Mucosa of descending colon (tissue), 3 donors: ENCODE results near the gene CEP104. TPM values are rescaled to one million over a fixed set of nuclear protein-coding genes. Genes with fewer than 3 reads are reported as not detected.

Experiments used
- ATAC-seq: fragments of 200-7000 bp; cut with Tn5 transposase; one replicate; pipeline ENCODE4 v1.9.1; 2020; ENCODE audit warnings: mild to moderate bottlenecking, moderate library complexity
- DNase-seq, 3 donors: peaks; one replicate each; pipeline ENCODE4 v3.0.0-alpha.2; 2020
- H3K36me3 ChIP-seq: fragments of 200-600 bp; one replicate; pipeline ENCODE4 v1.8.0; 2021; ENCODE audit warnings: low read depth, mild to moderate bottlenecking
- H3K4me1 ChIP-seq: fragments of 200-600 bp; one replicate; pipeline ENCODE4 v1.8.0; 2021; ENCODE audit warnings: low read depth, mild to moderate bottlenecking
- H3K4me3 ChIP-seq: fragments of 200-600 bp; one replicate; pipeline ENCODE4 v1.8.0; 2021; ENCODE audit warnings: mild to moderate bottlenecking
- H3K9me3 ChIP-seq: fragments of 200-600 bp; one replicate; pipeline ENCODE4 v1.8.0; 2021; ENCODE audit warnings: mild to moderate bottlenecking
- intact Hi-C, 2 donors: fragments of 100-400 bp; cut with DNase I in 1 of 2; cut with micrococcal nuclease in 1 of 2; formaldehyde crosslinking; loops; one replicate each; pipeline versions ENCODE4 v1.11.0 to v1.11.1; 2022; cut with DNase I, micrococcal nuclease
- total RNA-seq, 3 donors: library from RNA; stranded (reverse); fragmentation: NEBNext Ultra II Directional in 2 of 3; extraction: Animal tissue kit (Norgen Biotek cat#: 25700) in 2 of 3; gene quantifications; one replicate each; pipeline versions ENCODE4 v1.2.1 to v1.2.4, GENCODE V29; 2021 to 2023
- TF ChIP-seq, protein P1 (sequence below): fragments of 200-600 bp; IDR thresholded peaks from one replicate; pipeline ENCODE4 v1.8.0; 2022; ENCODE audit warnings: antibody characterized with exemption, mild to moderate bottlenecking
- donor health status: DM: no; HTN: no; CAD: no; lungs with moderate emphysema.
- donor health status: DM: no; HTN: no; CAD: no.
- donor health status: DM: no; HTN: yes; CAD: no.

The CEP104 gene
- total RNA-seq, 3 donors from 2014 or later, result 33.4 to 62.0 (median 36.1) TPM

DNA sequence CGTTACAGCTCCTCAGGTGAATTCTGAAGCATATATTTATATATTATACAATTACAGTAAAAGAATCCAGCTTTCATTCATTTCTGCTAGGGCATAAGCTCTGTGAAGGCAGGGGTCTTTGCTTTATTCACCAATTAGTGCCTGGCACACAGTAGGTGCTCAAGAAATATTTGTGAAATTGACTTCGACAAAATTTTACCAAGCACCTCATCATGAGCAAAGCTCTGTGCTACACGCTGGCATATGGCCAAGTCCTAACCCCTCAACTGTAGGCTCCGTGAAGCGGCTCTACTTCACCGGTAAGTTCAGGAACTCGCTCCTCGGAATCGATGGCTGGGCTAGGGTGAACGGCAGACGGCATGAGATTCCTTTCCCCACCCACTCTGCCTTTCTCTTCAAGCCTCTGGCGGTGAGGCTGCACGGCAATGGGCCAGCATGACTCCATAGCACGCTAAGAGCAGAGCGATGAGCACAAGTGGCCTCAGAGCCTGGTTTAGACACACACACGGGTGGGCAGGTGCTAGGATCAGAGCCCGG lies 34.4 kb upstream of the CEP104 start:
- DNase-seq, result no peak
- Histone ChIP-seq H3K4me3 (no peak overlapping the region), H3K4me1 (no peaks in the 10 kb centered on the region), H3K9me3 (no peaks in the 10 kb centered on the region), H3K36me3 (peaks cover 4% of the 10 kb centered on the region)
- ATAC-seq, result no peak
- TF ChIP-seq, protein P1, sequence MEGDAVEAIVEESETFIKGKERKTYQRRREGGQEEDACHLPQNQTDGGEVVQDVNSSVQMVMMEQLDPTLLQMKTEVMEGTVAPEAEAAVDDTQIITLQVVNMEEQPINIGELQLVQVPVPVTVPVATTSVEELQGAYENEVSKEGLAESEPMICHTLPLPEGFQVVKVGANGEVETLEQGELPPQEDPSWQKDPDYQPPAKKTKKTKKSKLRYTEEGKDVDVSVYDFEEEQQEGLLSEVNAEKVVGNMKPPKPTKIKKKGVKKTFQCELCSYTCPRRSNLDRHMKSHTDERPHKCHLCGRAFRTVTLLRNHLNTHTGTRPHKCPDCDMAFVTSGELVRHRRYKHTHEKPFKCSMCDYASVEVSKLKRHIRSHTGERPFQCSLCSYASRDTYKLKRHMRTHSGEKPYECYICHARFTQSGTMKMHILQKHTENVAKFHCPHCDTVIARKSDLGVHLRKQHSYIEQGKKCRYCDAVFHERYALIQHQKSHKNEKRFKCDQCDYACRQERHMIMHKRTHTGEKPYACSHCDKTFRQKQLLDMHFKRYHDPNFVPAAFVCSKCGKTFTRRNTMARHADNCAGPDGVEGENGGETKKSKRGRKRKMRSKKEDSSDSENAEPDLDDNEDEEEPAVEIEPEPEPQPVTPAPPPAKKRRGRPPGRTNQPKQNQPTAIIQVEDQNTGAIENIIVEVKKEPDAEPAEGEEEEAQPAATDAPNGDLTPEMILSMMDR, result no peak
- intact Hi-C loops, result no loop called here

DNA sequence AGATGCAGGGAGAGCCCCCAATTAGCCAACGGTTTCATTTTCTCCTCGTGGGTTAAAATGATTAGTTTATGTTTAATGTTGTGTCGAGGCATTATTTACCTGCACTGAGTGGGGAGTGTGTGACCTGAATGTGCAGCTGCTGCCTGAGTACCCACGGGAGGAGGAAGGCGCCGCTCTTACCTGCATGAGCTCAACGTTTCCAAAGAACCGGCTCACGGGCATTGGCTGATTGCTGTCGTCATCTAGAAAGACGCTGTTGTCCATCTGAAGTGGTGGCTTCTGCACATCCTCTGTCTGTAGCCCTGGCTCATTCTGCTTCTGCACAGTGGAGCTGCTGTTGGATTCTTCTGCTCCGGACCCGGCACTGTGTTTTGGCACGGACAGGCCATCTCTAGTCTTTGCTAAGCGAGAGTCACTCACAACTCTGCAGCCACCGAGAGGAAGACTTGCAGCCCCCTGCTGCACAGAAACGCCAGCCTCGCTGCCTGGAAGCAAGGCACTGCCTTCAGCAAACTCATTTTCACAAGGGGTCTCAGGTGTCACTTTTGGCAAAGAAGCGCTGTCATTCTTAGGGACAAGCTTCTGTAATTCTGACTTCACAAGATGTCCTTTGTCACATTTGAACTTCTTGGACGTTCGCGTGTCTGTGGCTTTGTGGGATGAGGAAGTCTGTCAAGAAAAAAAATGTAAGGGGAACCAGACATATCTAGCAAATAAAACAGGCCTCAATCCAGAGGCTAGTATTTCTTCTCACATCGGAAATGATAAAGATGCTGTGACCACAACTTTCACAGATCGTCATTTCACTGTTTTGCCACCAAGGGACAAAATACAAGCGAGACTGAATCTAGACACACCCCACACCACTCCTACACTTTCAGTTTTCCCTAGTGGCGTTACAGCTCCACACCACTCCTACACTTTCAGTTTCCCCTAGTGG lies 33.6 kb upstream of the CEP104 start:
- TF ChIP-seq, protein P1, result no peak
- Histone ChIP-seq H3K4me1 (no peaks in the 10 kb centered on the region), H3K4me3 (no peak overlapping the region), H3K9me3 (no peaks in the 10 kb centered on the region), H3K36me3 (peaks cover 4% of the 10 kb centered on the region)
- intact Hi-C loops, result no loop called here
- peak; percentile 84 for ATAC-seq
- DNase-seq, result no peak

DNA sequence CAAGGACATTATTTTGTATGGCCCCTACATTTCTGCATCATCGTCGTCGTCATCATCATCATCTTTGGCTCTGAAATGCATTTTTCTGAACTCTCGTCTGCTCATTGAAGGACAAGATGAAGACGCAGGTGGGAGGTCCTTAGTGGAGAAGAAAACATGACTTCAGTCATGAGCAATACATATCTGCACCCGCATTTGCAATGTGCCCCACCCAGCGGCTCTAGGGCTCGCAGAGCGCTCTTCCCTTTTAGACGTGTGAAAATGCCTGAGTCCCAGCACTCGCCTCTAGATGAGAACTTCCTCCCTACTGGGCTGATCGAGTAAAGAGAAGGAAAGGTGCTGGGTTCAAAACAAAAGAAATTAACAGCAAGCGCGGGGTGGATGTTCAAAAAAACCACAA lies 32.9 kb upstream of the CEP104 start:
- peaks cover 4% of the 10 kb centered on the region for H3K36me3 ChIP-seq
- ATAC-seq, result no peak
- intact Hi-C loops, result no loop called here

DNA sequence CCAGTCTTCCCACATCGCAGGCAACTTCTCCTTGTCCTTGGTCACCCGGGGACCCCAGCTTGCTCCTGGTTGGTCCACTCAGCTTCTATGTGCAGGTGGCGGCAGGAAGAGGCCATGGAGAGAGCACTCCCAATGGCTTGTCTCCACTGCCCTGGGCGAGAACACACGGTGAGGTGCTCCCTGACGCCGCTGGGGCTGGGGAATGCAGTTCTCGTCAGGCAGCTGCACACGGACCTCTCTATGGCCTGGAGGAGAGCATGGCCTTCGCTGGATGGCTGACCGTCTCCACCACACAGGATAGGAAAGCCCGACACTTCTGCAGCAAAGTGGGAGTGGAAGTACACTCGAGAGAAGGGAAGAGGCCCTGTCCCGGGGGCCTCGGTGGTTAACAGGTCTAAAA lies 31.3 kb upstream of the CEP104 start:
- Histone ChIP-seq H3K36me3 (peaks cover 4% of the 10 kb centered on the region), H3K4me3 (no peak overlapping the region), H3K9me3 (no peaks in the 10 kb centered on the region), H3K4me1 (no peaks in the 10 kb centered on the region)
- TF ChIP-seq, protein P1, result no peak
- ATAC-seq (no peak), DNase-seq (no peak)
- intact Hi-C loops, result no loop called here

More for the DNA sequence above, 32.9 kb upstream of the CEP104 start:
- Histone ChIP-seq H3K4me1 (no peaks in the 10 kb centered on the region), H3K9me3 (no peaks in the 10 kb centered on the region), H3K4me3 (no peak overlapping the region)
- TF ChIP-seq, protein P1, result no peak
- DNase-seq, result no peak

DNA sequence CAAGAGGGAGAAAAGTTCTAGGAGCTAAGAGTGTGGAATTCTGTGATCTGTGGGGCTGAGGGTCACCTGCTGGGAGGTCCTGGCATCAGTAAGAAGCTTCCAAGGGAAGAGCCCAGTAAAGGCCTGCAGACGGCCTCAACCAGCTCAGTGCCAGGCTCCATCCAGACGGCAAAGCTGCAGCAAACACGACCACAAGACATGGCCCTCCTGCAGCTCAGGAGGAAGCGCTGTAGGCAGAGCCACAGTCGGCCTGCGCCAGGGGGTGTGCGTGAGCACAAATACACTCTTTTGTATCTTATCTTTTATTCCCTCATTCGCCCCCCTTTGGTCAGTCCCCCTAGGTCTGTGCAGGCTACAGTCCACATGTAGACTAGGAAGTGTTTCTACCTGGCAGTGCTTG lies 29.7 kb upstream of the CEP104 start:
- TF ChIP-seq, protein P1, result no peak
- no peaks in the 10 kb centered on the region for H3K4me1 ChIP-seq
- peaks cover 4% of the 10 kb centered on the region for H3K36me3 ChIP-seq
- DNase-seq (peak in 1 of 3 donors; percentile 19), ATAC-seq (no peak)
- no peak overlapping the region for H3K4me3 ChIP-seq
- H3K9me3 ChIP-seq, result no peaks in the 10 kb centered on the region
- intact Hi-C loops, result no loop called here
